Activated effector memory CD4-positive, alpha-beta T cell treated with Interleukin-2 at 50 U/mL for 16 hours (primary cell): ENCODE results near the gene PTPRD.

ENCODE experiments used
- DNase-seq: peaks from one replicate; pipeline ENCODE4 v3.0.0-alpha.2; 2020

The PTPRD gene

GRCh38 chr9:8845808-8846207, 1767.0 kb downstream of the PTPRD start:
- no peak for DNase-seq

DNA sequence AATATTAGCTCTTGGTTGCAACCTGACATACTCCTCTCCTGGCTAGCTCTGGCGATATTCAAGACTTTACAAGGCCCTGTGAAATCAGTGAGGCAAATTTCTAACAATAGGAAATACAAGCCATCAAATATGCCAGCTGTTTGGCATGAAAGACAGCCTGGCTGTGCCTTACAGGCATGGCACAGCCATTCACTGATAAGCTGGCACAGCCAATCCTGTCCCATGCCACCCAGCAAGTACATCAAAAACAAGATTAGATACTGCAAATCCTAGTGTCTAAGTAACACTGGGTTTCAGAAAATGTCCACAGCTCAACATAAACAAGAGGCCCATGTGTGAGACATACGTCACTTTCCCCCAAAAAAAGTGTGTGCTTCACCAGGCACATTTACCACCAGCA, 1767.4 kb downstream of the PTPRD start:
- DNase-seq, result no peak

GRCh38 chr9:8844549-8844948, 1768.3 kb downstream of the PTPRD start:
- DNase-seq, result no peak

DNA sequence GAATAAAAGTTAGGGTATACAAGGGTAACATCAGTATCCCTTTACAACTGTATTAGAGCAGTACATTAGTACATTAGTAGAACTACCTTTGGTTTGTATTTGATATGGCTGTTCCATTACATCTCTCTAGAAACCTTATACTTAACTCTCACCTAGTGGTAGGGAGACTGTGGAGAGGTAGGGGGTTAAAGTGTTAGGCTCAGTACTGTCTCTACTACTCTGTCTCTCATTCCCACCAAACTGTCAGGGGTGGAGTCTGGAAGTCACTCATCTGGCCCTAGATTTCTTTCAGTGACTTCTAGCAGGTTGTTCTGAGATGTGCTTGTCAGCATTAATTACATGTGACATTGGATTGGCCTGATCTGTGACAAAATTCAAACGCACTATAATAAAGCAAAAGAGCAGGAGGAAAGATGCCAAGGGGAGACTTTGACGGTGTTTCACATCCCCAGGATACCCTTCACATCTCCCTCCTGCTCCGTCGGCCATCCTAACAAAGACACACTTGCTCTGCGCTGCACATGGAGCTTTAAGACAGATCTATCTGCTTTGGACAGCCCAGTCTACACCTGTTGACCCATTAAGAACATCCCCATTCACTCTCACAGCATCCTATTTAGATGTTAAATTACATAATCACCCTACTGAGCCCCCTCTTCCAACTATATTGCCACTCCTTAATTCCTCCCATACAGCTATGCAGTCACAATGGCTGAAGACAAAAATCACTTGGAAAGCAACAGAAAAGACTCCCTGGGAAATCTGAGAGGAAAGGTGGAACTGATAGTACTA, 1770.2 kb downstream of the PTPRD start:
- DNase-seq, result no peak

- DNase-seq, result no peak
These were observed 1774.7 kb downstream of the PTPRD start for GRCh38 chr9:8838136-8838535.

DNA sequence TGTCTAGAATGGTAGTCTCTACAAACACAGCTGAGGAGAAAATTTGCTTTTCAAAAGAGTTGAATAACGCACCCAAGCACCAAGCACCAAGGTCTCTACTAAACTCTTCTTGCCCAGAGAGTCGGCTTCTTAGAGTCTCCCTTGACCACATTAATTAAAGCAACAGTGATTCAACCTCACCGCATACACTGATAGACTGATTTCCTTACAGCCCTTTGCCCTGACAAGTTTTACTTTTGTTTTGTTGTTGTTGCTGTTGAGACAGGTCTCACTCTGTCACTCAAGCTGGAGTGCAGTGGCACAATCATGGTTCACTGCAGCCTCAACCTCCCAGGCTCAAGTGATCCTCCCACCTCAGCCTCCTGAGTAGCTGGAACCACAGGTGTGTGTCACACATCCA, 1777.5 kb downstream of the PTPRD start:
- DNase-seq, result no peak

DNA sequence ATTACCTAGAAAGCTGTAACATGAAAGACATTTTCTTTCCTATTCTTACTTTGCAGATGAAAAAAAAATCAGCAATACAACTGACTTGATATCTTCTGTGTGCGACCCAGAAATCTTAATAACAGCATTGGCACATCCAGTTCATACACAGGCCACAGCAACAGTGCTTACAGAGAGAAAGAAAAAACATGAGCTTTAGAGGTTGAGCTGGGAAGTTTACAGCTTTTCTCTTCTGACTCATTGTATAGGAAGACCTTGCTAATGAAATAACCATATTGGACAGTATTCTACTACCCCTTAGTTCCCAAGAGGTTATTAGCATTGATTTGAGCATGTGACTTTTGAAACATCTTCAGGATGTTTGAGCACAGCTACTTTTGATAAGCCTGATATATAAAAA, 1779.8 kb downstream of the PTPRD start:
- no peak for DNase-seq

- DNase-seq, result no peak
These were observed 1780.4 kb downstream of the PTPRD start for GRCh38 chr9:8832386-8832785.

DNA sequence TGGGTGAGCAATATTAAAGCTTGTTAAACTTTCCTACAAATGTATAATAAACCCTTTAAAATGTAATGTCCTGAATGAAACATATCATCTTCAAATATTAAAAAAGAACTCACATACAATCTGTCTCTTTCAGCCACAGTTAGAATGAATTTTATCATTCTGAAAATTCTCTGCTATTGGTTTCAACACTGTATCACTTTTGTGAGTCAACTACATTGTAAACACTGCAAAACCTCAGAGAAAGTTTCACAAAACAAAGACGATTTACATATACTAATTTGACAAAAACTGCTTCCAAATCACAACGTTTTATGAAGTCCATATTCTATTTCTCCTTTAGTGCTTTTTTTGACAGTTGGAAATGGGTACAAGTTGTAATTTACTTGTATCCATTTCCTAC, 1781.2 kb downstream of the PTPRD start:
- DNase-seq, result no peak

DNA sequence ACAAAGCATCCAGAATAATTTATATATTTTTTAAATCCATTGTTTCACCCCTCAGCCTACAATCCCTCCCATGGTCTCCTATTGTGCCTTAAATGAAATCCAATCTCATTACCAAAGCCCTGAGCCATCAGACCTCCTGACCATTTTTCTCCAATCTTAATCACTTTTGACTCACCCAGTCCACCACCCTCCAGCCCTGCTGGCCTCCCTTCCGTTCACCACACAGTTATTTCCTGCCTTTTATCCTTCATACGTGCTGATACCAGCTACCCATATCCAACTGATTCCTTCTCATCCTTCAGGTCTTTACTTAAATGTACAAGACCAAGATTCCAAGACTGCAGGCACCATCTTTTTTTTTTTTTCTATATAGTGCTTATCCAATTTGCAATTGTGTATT, 1786.5 kb downstream of the PTPRD start:
- no peak for DNase-seq

GRCh38 chr9:8825585-8826147, 1787.1 kb downstream of the PTPRD start:
- DNase-seq, result no peak

GRCh38 chr9:8823131-8823895, 1789.5 kb downstream of the PTPRD start:
- no peak for DNase-seq

DNA sequence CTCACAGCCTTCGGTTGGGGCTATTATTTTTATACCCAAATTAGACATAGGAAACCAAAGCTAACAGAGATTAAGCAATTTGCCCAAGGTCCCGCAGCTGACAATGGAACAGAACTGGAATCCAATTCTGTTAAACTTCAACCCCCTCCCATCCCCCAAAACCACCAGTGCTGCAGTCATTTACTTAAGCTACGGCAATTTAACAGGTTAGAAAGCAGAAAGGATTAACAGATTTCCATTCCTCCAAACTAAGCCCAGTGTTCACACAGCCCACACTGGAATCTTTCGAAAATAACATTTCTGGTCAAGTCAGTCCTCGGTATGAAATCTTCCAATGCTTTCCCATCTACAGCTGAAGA, 1790.2 kb downstream of the PTPRD start:
- no peak for DNase-seq

GRCh38 chr9:8821910-8822666, 1790.7 kb downstream of the PTPRD start:
- no peak for DNase-seq

DNA sequence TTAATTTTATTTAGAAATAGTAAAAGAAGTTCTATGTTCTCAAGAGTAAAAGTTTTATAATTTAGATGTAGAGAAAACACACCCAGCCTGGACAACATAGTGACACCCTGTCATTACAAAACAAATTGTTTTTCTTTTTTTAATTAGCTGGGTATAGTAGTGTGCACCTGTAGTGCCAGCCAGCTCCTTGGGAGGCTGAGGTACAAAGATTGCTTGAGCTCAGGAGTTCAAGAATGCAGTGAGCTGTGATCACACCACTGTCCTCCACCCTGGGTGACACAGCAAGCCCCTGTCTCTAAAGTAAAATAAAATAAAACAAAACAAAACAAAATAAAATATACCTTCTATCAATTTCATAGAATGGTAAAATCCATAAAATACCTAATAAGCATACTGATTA, 1795.5 kb downstream of the PTPRD start:
- no peak for DNase-seq

GRCh38 chr9:8816361-8816760, 1796.4 kb downstream of the PTPRD start:
- no peak for DNase-seq

DNA sequence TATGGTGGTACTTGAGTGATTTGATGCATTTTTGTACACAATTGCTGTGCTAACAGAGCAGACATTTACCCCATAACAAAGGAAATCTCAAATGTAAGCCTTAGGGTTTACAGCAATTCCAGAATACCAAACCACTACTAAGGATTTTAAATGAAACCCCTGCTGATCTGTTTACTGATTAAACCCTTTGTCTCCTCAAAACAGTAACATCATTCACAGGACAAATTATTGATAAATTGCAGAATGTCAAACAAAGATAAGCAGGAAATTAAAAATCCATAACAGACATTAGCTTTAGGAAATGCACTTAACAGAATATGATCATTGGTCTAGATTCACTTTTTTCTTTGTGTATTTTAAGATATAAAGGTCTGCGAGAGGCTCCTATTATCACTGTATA, 1796.9 kb downstream of the PTPRD start:
- DNase-seq, result no peak

DNA sequence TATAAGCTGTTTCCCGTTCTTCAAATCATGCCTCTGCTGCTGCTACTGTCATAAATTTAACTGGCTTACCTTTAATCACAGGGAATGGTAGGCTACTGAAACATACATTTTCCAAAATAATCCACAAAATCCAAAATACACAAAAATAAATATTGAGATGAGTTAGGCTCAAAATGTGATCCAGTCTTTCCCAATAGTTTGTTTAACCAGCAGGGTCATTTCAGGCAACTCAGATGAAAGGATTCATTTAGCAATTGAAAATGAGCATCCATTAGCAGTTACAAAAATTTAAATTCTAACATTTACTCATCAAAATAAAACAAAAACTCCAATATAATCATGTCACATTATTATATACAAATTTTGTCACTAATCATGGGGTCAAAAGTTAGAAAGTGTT, 1797.6 kb downstream of the PTPRD start:
- no peak for DNase-seq

GRCh38 chr9:8812888-8813287, 1799.9 kb downstream of the PTPRD start:
- DNase-seq, result no peak

DNA sequence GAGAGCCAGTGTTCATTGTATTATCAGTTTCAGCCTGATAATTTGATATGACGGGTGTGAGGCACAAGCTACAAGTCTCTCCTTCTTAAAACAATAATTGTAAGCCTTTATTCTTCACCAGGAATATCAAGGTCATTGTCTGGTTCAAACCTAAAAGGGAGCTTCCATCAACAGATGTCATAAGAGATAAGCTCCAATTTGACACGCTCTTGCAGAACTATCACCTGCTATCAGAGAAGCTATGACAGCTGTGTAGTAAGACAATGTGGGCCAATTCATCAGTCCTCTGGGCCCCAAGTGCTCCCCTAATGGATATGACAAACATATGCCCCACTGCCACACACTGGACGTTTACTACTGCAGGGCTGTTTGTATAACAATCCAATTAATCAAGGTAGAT, 1803.1 kb downstream of the PTPRD start:
- DNase-seq, result no peak

DNA sequence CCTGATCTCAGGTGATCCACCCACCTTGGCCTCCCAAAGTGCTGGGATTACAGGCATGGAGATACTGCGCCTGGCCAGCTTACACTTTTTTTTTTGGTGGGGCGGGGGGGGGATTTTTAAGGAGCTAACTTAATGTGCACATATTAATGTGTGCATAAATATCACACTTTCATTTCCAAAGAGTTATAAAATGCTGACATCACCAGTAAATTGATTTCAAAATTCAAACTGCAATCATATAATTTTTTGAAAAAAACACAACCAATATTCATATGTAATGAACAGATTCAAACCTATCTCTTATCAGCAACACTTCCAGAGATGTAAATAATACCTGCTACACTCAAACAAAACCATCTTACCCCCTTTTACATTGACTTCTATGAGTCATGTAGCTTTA, 1806.7 kb downstream of the PTPRD start:
- DNase-seq, result no peak

- no peak for DNase-seq
These were observed 1808.2 kb downstream of the PTPRD start for GRCh38 chr9:8804613-8805012.

DNA sequence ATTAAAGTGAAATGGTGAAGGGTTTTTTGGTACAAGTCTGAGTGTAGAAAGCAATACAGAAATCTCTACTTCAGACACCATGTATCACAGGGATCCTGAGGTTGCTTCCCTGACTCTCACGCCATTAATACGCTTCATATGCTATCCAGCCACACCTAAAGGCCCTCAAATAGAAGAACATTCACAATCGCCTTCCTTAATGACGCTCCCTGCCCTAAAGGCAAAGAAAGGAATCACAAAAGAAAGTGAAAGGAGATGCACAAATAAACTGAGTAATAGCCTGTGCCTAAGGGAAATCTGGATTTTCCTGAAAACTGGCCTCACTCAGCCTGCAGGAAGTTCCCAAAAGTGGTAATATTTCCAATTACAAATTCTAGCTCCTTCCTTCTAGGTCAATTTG, 1810.6 kb downstream of the PTPRD start:
- DNase-seq, result no peak

- no peak for DNase-seq
These were observed 1812.6 kb downstream of the PTPRD start for GRCh38 chr9:8800196-8800595.
